NB4 (cell line): ENCODE data around the gene HHIPL1.

Experiments
- DNase-seq: peaks from one replicate; pipeline ENCODE4 v3.0.0; 2010; ENCODE audit warnings: low read depth
- H3K4me3 ChIP-seq: one replicate; pipeline ENCODE4 v1.5.1; 2011; ENCODE audit warnings: mild to moderate bottlenecking, low read depth, low read length, moderate library complexity
- CTCF ChIP-seq: IDR thresholded peaks from one replicate; pipeline ENCODE4 v1.5.1; 2012; ENCODE audit warnings: low read depth, low read length
- MAX ChIP-seq: IDR thresholded peaks from 2 replicates; pipeline ENCODE4 v1.6.1; 2011; ENCODE audit warnings: low read depth, low read length
- MYC ChIP-seq: IDR thresholded peaks from 2 replicates; pipeline ENCODE4 v1.6.1; 2011; ENCODE audit warnings: low read depth, low read length
- POLR2A ChIP-seq: IDR thresholded peaks from 2 replicates; pipeline ENCODE4 v1.6.1; 2011; ENCODE audit warnings: mild to moderate bottlenecking; ENCODE audit not compliant: insufficient read length; ENCODE audit errors: extremely low read depth

HHIPL1 gene

GRCh38 chr14:99718811-99719192 is 73.9 kb downstream of the HHIPL1 start:
- no peak for DNase-seq
- H3K4me3 ChIP-seq, result no peak overlapping the region
- no peak for TF ChIP-seq POLR2A
- no peak for TF ChIP-seq MYC
- no peak for TF ChIP-seq CTCF

- no peak overlapping the region for H3K4me3 ChIP-seq
- no peak for TF ChIP-seq MYC
- TF ChIP-seq CTCF, result no peak
- no peak for TF ChIP-seq MAX
- no peak for TF ChIP-seq POLR2A
- no peak for DNase-seq
Measured at GRCh38 chr14:99720941-99721791, 76.2 kb downstream of the HHIPL1 start.

- DNase-seq, result no peak
- H3K4me3 ChIP-seq, result no peak overlapping the region
- TF ChIP-seq CTCF (no peak), MAX (no peak), MYC (no peak), POLR2A (no peak)
Measured at GRCh38 chr14:99721792-99722516, 77.0 kb downstream of the HHIPL1 start.

- no peak for TF ChIP-seq CTCF
- TF ChIP-seq MYC, result no peak
- TF ChIP-seq MAX, result no peak
- no peak for TF ChIP-seq POLR2A
- H3K4me3 ChIP-seq, result no peak overlapping the region
- DNase-seq, result no peak
Measured at GRCh38 chr14:99722741-99723140, 77.8 kb downstream of the HHIPL1 start.

GRCh38 chr14:99724196-99724891 is 79.4 kb downstream of the HHIPL1 start:
- H3K4me3 ChIP-seq, result no peak overlapping the region
- TF ChIP-seq MAX (no peak), POLR2A (no peak), CTCF (no peak), MYC (no peak)
- peak; percentile 54 for DNase-seq
